CD4-positive, alpha-beta T cell treated with Interleukin-10 for 1 hour (primary cell): ENCODE data around the gene NCR1.
"Not testable (repeated sequence)": the region's sequence is repeated elsewhere in the genome, so short reads cannot be mapped to it uniquely, and the experiment has no call there.

Experiments
- DNase-seq: peaks from one replicate; pipeline ENCODE4 v3.0.0-alpha.2; 2020

NCR1 gene

GRCh38 chr19:54916822-54917221, 10.9 kb downstream of the NCR1 start:
- DNase-seq, result peak; percentile 18

DNA sequence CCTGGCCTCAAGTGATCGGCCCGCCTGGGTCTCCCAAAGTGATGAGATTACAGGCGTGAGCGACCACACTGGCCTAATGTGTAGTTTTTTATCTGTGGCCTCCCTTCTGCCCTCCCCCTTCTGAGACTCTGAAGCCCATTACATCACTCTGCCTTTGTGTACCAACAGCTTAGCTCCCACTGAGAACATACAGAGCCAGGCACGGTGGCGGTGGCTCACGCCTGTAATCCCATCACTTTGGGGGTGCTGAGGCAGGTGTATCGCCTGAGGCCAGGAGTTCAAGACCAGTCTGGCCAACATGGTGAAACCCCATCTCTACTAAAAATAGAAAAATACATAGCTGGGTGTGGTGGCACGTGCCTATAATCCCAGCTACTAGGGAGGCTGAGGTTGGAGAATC, 12.6 kb downstream of the NCR1 start:
- DNase-seq, result no peak

DNA sequence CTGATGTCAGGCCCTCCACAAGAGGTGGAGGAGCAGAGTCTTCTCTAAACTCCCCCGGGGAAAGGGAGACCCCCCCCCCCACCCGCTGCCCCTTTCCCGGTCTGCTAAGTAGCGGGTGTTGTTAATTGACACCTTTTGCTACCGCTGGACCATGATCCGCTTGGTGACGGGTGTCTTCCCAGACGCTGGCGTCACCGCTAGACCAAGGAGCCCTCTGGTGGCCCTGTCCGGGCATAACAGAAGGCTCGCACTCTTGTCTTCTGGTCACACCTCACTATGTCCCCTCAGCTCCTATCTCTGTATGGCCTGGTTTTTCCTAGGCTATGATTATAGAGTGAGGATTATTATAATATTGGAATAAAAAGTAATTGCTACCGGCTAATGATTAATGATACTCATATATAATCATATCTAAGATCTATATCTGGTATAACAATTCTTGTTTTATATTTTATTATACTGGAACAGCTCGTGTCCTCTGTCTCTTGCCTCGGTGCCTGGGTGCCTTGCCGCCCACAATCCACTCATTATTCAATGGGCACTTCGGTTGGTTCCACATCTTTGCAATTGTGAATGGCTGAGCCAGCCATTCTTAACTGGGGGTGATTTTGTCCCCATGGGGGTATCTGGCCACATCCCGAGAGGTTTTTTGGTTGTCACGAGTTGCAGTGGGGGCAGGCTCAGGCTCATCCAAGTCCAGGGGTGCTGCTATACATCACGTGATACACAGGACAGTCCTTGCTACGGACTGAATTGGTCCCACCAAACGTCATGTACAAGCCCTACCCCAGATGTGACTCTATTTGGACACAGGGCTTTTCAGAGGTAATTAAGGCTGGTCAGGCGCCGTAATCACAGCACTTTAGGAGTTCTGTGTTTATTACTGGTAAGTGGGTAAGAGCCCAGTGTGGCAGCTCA, 14.0 kb downstream of the NCR1 start:
- DNase-seq, result not testable (repeated sequence)

DNA sequence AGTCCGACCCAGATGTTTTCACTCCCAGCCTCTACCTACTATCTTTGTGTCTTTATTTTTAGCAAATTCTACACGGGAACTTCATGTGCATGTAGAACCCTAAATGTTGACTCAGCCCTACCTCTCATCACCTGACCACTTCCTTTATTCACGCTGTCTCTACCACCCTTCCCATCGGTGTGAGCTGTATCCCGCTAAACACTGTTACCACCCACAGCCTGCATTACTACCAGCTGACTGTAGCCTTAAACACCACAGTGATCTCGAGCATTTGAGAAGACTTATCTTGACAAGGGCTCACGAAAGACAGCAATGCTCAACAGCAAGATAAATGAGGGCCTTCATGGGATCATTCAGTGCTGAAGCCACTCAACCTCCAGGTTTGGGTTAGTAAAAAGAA, 15.1 kb downstream of the NCR1 start:
- no peak for DNase-seq

GRCh38 chr19:54923276-54923675, 17.3 kb downstream of the NCR1 start:
- DNase-seq, result no peak

DNA sequence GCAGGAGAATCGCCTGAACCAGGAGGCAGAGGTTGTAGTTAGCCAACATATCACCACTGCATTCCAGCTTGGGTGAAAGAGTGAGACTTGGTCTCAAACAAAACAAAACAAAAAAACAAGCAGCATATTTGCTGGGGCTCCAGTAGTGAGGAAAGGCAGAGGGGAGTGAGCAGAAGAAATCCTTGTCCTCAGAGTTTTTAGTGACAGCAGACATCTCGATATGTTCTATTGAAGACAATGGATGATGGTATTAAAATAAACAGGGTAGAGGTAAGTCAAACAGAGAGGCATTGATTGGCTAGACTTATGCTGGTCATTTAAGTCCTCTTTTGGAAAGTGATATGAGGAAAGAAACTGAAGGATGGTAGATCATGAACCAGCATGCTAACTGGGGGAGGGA, 22.4 kb downstream of the NCR1 start:
- no peak for DNase-seq

DNA sequence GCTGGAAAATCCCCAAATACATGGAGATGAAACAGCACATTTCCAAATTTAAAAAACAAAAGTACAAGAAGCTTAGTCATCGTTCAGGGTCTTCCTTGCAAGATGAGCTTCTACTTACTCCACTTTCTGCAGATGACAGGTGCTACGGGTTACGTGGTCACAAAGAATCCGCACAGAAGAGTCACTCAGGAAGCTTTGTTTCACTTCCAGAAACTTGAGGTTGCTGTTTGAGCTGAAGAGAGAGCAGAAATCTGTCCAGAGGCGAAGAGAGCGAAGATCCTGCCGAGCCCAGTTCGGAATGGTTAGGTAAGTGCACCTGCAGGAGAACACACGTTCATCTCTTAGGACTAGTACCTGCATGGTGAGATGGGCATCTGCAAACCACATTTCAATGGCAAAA, 32.0 kb downstream of the NCR1 start:
- no peak for DNase-seq

DNA sequence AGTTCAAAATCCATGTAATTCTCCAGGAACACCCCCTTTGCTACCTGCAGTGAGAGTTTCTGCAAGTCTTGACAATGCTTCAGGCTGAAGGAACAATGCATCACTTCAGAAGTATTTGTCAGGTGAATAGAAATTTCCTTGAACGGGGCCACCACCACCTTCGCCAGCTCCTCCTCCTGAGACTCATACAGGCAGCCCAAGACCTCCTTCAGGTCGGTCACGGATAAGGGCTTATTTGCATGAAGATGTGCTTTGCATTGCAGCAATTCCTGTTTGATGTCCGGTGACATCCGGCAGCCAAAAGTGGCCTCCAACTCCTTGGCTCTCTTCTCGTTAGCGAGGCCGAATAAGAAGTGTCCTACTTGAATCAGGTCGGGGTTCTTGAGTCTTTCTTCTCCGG, 33.0 kb downstream of the NCR1 start:
- DNase-seq, result no peak

DNA sequence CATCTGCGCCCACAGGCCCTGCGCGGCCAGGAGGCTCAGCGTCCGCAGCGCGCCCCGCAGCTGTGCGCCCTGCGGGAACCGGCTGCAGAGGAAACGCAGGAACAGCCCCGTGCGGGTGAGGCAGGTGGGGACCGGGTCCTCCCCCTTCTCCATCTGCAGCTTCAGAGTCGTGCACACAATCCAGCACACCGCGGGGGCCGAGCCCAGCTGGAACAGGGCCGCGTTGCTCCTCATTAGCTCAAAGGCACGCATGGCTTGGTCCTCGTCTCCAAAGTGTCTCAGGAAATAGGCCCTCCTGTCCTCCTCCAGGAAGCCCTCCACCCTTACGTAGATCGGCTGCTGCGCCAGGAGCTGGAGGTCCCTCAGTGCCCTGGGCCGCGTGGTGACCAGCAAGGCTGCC, 33.6 kb downstream of the NCR1 start:
- DNase-seq, result not testable (repeated sequence)

GRCh38 chr19:54943772-54944361, 37.9 kb downstream of the NCR1 start:
- DNase-seq, result not testable (repeated sequence)

GRCh38 chr19:54947381-54947780, 41.4 kb downstream of the NCR1 start, which contains the start of gene NLRP7:
Gene NLRP7, minus strand, starts transcription at chr19:54947530.
- DNase-seq, result no peak

- no peak for DNase-seq
These were observed 43.5 kb downstream of the NCR1 start for GRCh38 chr19:54949412-54949811.

GRCh38 chr19:54950580-54950979, 44.6 kb downstream of the NCR1 start:
- not testable (repeated sequence) for DNase-seq

DNA sequence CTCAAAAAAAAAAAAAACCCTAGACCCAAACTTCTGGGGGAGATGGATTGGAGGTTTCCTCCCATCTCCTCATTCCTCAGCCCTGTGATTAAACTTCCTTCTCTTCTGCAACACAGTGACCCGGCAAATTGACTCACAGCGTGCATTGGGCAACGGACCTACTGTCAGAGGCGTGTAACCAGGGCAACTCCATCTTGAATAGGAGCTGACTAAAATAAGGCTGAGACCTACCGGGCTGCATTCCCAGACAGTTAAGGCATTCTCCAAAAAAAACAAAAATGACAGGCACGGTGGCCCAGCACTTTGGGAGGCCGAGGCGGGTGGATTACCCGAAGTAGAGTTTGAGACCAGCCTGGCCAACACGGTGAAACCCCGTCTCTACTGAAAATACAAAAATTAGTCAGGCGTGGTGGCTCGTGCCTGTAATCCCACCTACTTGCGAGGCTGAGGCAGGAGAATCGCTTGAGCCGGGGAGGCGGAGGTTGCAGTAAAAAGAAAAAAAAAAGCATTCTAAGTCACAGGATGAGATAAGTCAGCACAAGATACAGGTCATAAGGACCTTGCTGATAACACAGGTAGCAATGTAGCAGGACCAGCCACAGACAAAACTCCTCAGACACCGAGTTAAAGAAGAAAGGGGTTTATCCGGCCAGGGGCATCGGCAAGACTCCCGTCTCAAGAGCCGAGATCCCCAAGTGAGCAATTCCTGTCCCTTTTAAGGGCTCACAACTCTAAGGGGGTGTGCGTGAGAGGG, 46.8 kb downstream of the NCR1 start:
- DNase-seq, result no peak

GRCh38 chr19:54953345-54953713, 47.4 kb downstream of the NCR1 start:
- DNase-seq, result not testable (repeated sequence)

DNA sequence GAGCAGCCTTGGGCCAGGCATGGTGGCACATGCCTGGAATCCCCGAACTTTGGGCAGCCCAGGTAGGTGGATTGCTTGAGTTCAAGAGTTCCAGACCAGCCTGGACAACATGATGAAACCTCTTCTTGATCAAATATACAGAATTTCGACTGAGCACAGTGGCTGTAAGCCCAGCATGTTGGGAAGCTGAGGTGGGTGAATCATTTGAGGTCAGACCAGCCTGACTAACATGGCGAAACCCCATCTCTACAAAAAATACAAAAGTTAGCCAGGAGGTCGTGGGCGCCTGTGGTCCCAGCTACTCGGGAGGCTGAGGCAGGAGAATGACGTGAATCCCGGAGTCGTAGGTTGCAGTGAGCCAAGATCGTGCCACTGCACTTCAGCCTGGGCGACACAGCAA, 49.4 kb downstream of the NCR1 start:
- no peak for DNase-seq

GRCh38 chr19:54959840-54960239, 53.9 kb downstream of the NCR1 start:
- no peak for DNase-seq
